Activated CD4-positive, alpha-beta T cell treated with anti-CD3 and anti-CD28 coated beads, Interleukin-2, Interleukin-6, amounts not matched to agents 100 ng/mL and 50 ng/mL, durations not matched to agents 16 hours and 8 hours (primary cell): Measurements from ENCODE around the gene ILKAP.
"Not testable (repeated sequence)": the region's sequence is repeated elsewhere in the genome, so short reads cannot be mapped to it uniquely, and the experiment has no call there.

ENCODE experiments used
- DNase-seq: peaks from one replicate; pipeline ENCODE4 v3.0.0-alpha.2; 2020

The ILKAP gene

GRCh38 chr2:238187618-238188548, 15.6 kb downstream of the ILKAP start:
- no peak for DNase-seq

GRCh38 chr2:238183821-238184220, 19.7 kb downstream of the ILKAP start:
- no peak for DNase-seq

- DNase-seq = no peak
These were observed 21.1 kb downstream of the ILKAP start for GRCh38 chr2:238182362-238182761.

GRCh38 chr2:238180554-238180953, 22.9 kb downstream of the ILKAP start:
- no peak for DNase-seq

- no peak for DNase-seq
These were observed 26.9 kb downstream of the ILKAP start for GRCh38 chr2:238176613-238177012.

- no peak for DNase-seq
These were observed 28.8 kb downstream of the ILKAP start for GRCh38 chr2:238174701-238175100.

- DNase-seq = no peak
These were observed 29.2 kb downstream of the ILKAP start for GRCh38 chr2:238174291-238174690.

- no peak for DNase-seq
These were observed 29.8 kb downstream of the ILKAP start for GRCh38 chr2:238173692-238174091.

GRCh38 chr2:238172439-238172838, 31.1 kb downstream of the ILKAP start:
- DNase-seq = no peak

- DNase-seq = no peak
These were observed 31.8 kb downstream of the ILKAP start for GRCh38 chr2:238171575-238172187.

GRCh38 chr2:238171072-238171431, 32.4 kb downstream of the ILKAP start:
- DNase-seq = not testable (repeated sequence)

- no peak for DNase-seq
These were observed 33.0 kb downstream of the ILKAP start for GRCh38 chr2:238170386-238171071.

GRCh38 chr2:238169708-238170251, 33.7 kb downstream of the ILKAP start:
- DNase-seq = no peak

- DNase-seq = no peak
These were observed 34.3 kb downstream of the ILKAP start for GRCh38 chr2:238169048-238169707.

GRCh38 chr2:238168196-238169047, 35.1 kb downstream of the ILKAP start:
- DNase-seq = no peak

GRCh38 chr2:238167761-238168160, 35.7 kb downstream of the ILKAP start:
- no peak for DNase-seq

GRCh38 chr2:238167344-238167715, 36.2 kb downstream of the ILKAP start:
- no peak for DNase-seq

GRCh38 chr2:238166391-238167343, 36.8 kb downstream of the ILKAP start:
- no peak for DNase-seq

- no peak for DNase-seq
These were observed 38.1 kb downstream of the ILKAP start for GRCh38 chr2:238165288-238165921.

GRCh38 chr2:238164906-238165287, 38.6 kb downstream of the ILKAP start:
- no peak for DNase-seq
